PFSK-1 (cell line): Measurements from ENCODE around the gene SLC2A13.

ENCODE experiments used
- FOXP2 ChIP-seq: optimal IDR thresholded peaks from 2 replicates; pipeline ENCODE3; 2011; ENCODE audit warnings: borderline replicate concordance, control low read depth, inconsistent platforms; ENCODE audit not compliant: insufficient read depth; ENCODE audit errors: extremely low read length, extremely low read depth
- POLR2AphosphoS5 ChIP-seq: IDR thresholded peaks from 2 replicates; pipeline ENCODE4 v1.6.1; 2012; ENCODE audit warnings: low read depth, mild to moderate bottlenecking, control low read depth, low read length, moderate library complexity
- REST ChIP-seq, 2 experiments: IDR thresholded peaks; 2 replicates each; pipeline versions ENCODE4 v1.6.1 to v1.8.0; 2011 to 2012; ENCODE audit warnings: low read depth in 2 of 2, low read length in 2 of 2, control low read depth in 1 of 2, inconsistent platforms in 1 of 2, mild to moderate bottlenecking in 1 of 2, moderate library complexity in 1 of 2; ENCODE audit not compliant: insufficient read depth in 1 of 2
- SIN3A ChIP-seq: IDR thresholded peaks from 2 replicates; pipeline ENCODE4 v1.6.1; 2012; ENCODE audit warnings: mild to moderate bottlenecking, low read length, moderate library complexity, borderline replicate concordance; ENCODE audit not compliant: insufficient read depth
- TAF1 ChIP-seq: IDR thresholded peaks from 2 replicates; pipeline ENCODE4 v1.6.1; 2012; ENCODE audit warnings: low read length, control low read depth, borderline replicate concordance; ENCODE audit not compliant: insufficient read depth

The SLC2A13 gene

GRCh38 chr12:39807043-39807442, 298.8 kb downstream of the SLC2A13 start:
- no peak for TF ChIP-seq POLR2AphosphoS5
- TF ChIP-seq TAF1, result no peak

- TF ChIP-seq POLR2AphosphoS5 (no peak), FOXP2 (no peak), TAF1 (no peak), SIN3A (no peak), REST (IDR thresholded peaks at IDR 0.05; ENCODE audit: insufficient read depth in 1 of 2, low read depth in 2 of 2, low read length in 2 of 2) (no peak)
These were observed 300.2 kb downstream of the SLC2A13 start for GRCh38 chr12:39805651-39806050.

- TF ChIP-seq FOXP2 (no peak), SIN3A (no peak), TAF1 (no peak), REST (IDR thresholded peaks at IDR 0.05; ENCODE audit: insufficient read depth in 1 of 2, low read depth in 2 of 2, low read length in 2 of 2) (no peak), POLR2AphosphoS5 (no peak)
These were observed 301.0 kb downstream of the SLC2A13 start for GRCh38 chr12:39804898-39805297.

GRCh38 chr12:39804479-39804878, 301.4 kb downstream of the SLC2A13 start:
- no peak for TF ChIP-seq SIN3A
- TF ChIP-seq POLR2AphosphoS5, result no peak
- TF ChIP-seq REST (IDR thresholded peaks at IDR 0.05; ENCODE audit: insufficient read depth in 1 of 2, low read depth in 2 of 2, low read length in 2 of 2), result no peak
- TF ChIP-seq FOXP2, result no peak
- no peak for TF ChIP-seq TAF1

GRCh38 chr12:39803151-39803550, 302.7 kb downstream of the SLC2A13 start:
- TF ChIP-seq FOXP2 (no peak), SIN3A (no peak), REST (IDR thresholded peaks at IDR 0.05; ENCODE audit: insufficient read depth in 1 of 2, low read depth in 2 of 2, low read length in 2 of 2) (no peak), TAF1 (no peak), POLR2AphosphoS5 (no peak)
